Mesenteric fat pad (tissue), 1 donor: ENCODE results near the gene HTR3C. TPM values are rescaled to one million over a fixed set of nuclear protein-coding genes. Genes with fewer than 3 reads are reported as not detected.

Source experiments
- DNase-seq: peaks from one replicate; pipeline ENCODE4 v3.0.0-alpha.2; 2020; ENCODE audit warnings: low spot score
- total RNA-seq: library from RNA; stranded (reverse); fragmentation: NEBNext Ultra II Directional; extraction: Animal tissue kit (Norgen Biotek cat#: 25700); gene quantifications from one replicate; pipeline ENCODE4 v1.2.1, GENCODE V29; 2021
- donor health status: DM: yes; HTN: yes; CAD: no.

HTR3C gene
- total RNA-seq, 1 donor from 2014 or later, result not detected

DNA sequence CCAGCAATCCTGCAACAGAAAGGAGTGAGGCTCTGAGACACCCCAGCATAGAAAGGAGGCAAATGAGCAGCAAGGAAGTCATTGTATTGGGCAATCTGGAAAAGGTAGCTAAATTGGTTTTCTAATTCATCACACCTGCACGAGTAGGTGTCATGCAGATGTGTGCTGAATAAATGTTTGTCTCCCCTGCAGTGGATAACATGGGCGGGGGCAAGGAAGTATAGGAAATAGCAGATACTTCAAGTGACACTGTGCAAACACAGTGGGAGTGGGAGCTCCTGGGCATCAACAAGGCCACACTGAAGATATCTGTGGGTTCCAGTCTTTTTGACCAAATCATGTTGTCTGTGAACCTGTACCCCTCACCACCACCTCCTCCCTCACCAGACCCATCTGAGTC lies 29.6 kb downstream of the HTR3C start:
- DNase-seq, result no peak

DNA sequence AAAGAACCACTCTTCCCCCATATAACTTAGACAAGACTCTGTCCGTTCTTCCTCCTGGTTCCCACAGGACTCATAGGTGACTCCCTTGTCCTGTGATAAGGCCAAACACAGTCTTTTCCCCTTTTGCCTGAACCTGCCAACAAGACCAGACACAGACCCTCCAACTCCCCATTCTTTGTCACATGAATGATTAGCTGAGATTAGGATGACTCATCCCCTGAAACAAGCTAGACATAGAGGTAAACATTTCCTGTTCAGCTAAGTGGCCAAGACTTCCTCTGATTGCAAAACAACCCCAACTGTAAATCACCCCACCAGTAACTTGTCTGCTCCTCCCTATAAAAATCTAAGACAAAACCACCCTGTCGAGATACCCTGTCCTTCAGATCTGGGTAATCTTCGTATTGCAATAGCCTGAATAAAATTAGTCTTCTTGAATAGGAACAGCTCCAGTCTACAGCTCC lies 32.6 kb downstream of the HTR3C start:
- no peak for DNase-seq

DNA sequence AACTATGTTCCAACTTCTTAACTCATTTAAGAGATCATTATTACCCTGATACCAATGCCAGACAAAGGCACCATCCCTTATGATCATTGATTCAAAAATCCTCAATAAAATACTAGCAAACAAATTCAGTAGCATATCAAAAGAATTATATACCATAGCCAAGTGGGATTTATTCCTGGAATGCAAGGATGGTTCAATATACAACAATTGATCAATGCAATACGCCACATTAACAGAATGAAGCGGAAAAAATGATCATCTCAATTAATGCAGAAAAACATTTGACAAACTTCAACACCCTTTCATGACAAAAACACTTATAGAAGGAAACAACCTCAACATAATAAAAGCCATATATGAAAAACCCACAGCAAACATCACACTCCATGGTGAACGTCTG lies 39.4 kb downstream of the HTR3C start:
- DNase-seq, result no peak

DNA sequence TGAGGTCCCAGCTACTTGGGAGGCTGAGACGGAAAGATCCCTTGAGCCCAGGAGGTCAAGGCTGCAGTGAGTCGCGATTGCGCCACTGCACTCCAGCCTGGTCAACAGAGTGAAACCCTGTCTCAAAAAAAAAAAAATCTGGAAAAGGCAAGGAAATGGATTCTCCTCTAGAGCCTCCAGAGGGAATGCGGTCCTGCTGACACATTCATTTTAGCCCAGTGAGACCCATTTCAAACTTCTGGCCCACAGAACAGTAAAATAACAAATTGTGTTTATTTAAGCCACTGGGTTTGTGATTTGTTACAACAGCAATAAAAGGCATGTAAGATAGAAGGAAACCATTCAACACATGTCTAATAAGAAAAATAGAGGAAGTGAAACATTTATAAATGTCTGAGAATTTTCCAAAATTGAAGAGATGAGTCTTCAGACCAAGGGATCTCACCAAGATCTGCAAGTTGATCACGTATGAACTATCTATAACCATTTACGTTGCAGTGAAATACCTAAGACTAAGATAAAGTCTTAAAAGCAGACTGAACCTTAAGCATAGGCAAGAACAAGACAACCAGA lies 44.0 kb downstream of the HTR3C start, which contains the start of gene HTR3E:
Gene HTR3E, plus strand, starts transcription at position 254 of the 573 bp plus-strand sequence. CDS start 466 bp downstream, outside the sequence.
- DNase-seq, result no peak

GRCh38 chr3:184097556-184097955 lies 44.7 kb downstream of the HTR3C start:
- no peak for DNase-seq

DNA sequence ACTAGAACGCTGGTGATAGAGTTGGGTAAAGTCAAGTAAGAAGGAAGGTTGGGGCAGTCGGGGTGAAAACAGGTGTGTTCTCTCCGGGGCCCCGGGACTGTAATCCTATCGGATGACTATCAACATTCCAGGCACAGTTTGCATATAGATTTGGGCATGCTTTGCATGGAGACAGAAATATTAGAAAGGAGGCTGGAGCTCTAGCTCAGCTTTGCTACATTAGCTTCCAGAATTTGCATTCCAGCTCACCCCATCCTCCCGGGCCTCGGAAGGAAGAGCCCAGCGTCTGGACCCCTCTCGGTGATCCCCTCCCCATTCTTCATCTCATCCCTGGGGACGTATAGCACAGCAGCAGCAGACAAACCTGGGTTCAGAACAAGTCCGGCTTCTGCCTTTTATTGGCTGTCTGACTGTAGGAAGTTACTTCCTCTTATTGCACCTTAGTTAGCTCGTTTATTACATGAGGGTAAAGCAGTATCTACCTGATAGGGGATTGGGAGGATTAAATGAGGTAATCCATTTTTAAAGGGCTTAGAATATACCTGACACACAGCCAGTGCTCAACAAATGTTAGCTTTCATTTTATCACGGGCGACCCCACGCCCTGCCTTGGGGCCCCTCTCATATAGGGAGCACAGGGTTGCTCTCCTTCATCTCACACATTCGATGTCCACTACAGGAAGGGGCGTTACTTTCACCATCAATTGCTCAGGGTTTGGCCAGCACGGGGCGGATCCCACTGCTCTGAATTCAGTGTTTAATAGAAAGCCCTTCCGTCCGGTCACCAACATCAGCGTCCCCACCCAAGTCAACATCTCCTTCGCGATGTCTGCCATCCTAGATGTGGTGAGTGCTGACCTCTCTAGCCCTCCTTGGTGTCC lies 47.2 kb downstream of the HTR3C start:
- no peak for DNase-seq

Other genes starting within 250 kb of the HTR3C start
- gene MAP6D1, start 227.5 kb upstream of the HTR3C start, total RNA-seq, result 0.48 TPM
- 62.5 TPM for gene PARL, start 168.2 kb upstream of the HTR3C start, total RNA-seq
- gene ABCC5, start 35.2 kb upstream of the HTR3C start, total RNA-seq, result 24.2 TPM
- gene HTR3D, start 21.3 kb upstream of the HTR3C start, total RNA-seq, result not detected
- gene HTR3E, start 44.0 kb downstream of the HTR3C start, total RNA-seq, result not detected
- 38.9 TPM for gene EIF2B5, start 82.3 kb downstream of the HTR3C start, total RNA-seq
- 68.1 TPM for gene DVL3, start 102.3 kb downstream of the HTR3C start, total RNA-seq
- 389 TPM for gene AP2M1, start 121.8 kb downstream of the HTR3C start, total RNA-seq
- 81.1 TPM for gene ABCF3, start 133.2 kb downstream of the HTR3C start, total RNA-seq
- gene VWA5B2, start 176.5 kb downstream of the HTR3C start, total RNA-seq, result not detected
- 34.1 TPM for gene ALG3, start 195.9 kb downstream of the HTR3C start, total RNA-seq
- 4.0 TPM for gene EEF1AKMT4, start 196.6 kb downstream of the HTR3C start, total RNA-seq
- not detected for gene CAMK2N2, start 208.5 kb downstream of the HTR3C start, total RNA-seq
- gene ECE2, start 223.0 kb downstream of the HTR3C start, total RNA-seq, result not detected
- gene PSMD2, start 246.2 kb downstream of the HTR3C start, total RNA-seq, result 211 TPM